ENCODE results near the gene RS1.

RS1 gene

GRCh38 chrX:18674417-18674787, 2.5 kb upstream of the RS1 start:
- ChIA-PET CTCF (no interaction called here), POLR2A (no interaction called here)
- no peak; the same call in 1 of the 2 replicates for TF ChIP-seq ZNF362 (tag by site-specific recombination; IDR thresholded peaks at IDR 0.05)
- no peak for TF ChIP-seq ZNF292 (tag by site-specific recombination; IDR thresholded peaks at IDR 0.05; ENCODE audit: borderline replicate concordance, low read depth)
- no peak for TF ChIP-seq ZNF792 (tag by site-specific recombination; IDR thresholded peaks at IDR 0.05)
- TF ChIP-seq ZBTB26 (tag by site-specific recombination; optimal IDR thresholded peaks at IDR 0.05), result no peak
- no peak for TF ChIP-seq YY1 (tag by site-specific recombination; IDR thresholded peaks at IDR 0.05)
- TF ChIP-seq ZBTB8A (tag by site-specific recombination; IDR thresholded peaks at IDR 0.05), result no peak
- TF ChIP-seq ZNF10 (tag by site-specific recombination; IDR thresholded peaks at IDR 0.05), result no peak
- TF ChIP-seq ZNF544 (tag by site-specific recombination; IDR thresholded peaks at IDR 0.05), result no peak
- Histone ChIP-seq H3K4me1 (ENCODE audit: control insufficient read depth, insufficient read depth, low read length) (no peaks in the 10 kb centered on the region; the same call in 1 of the 2 replicates), H3K27ac (ENCODE audit: extremely low read depth, low read depth, low read length) (peak overlapping the region; percentile 47; the same call in 1 of the 2 replicates), H3K9me3 (ENCODE audit: control insufficient read depth, insufficient read depth, low read depth, low read length) (no peaks in the 10 kb centered on the region), H3K4me3 (ENCODE audit: low read depth, low read length) (peak overlapping the region; percentile 35), H3K36me3 (ENCODE audit: control insufficient read depth in 2 of 2, insufficient read depth in 1 of 2, low read length in 2 of 2) (no peaks in the 10 kb centered on the region)

GRCh38 chrX:18668071-18668835, 3.7 kb downstream of the RS1 start:
- Histone ChIP-seq H3K27ac (ENCODE audit: extremely low read depth, low read depth, low read length) (no peak overlapping the region), H3K4me3 (ENCODE audit: low read depth, low read length) (no peak overlapping the region), H3K4me1 (ENCODE audit: control insufficient read depth, insufficient read depth, low read length) (no peaks in the 10 kb centered on the region), H3K9me3 (ENCODE audit: control insufficient read depth, insufficient read depth, low read depth, low read length) (no peaks in the 10 kb centered on the region), H3K36me3 (ENCODE audit: control insufficient read depth in 2 of 2, insufficient read depth in 1 of 2, low read length in 2 of 2) (no peaks in the 10 kb centered on the region)
- POLR2A ChIA-PET, result no interaction called here
- CTCF ChIA-PET, result interaction anchor here (0.8 kb wide), 1 partner anchor 250 kb away, joined by 5 read pairs; no protein-coding TSS in a partner anchor
- TF ChIP-seq PRDM4 (tag by site-specific recombination; IDR thresholded peaks at IDR 0.05) (no peak), ZNF843 (tag by site-specific recombination; IDR thresholded peaks at IDR 0.05) (no peak), PRDM1 (tag by site-specific recombination; IDR thresholded peaks at IDR 0.05) (no peak), HOXD13 (CRISPR knock-in tag; IDR thresholded peaks at IDR 0.05; ENCODE audit: borderline replicate concordance) (no peak), IKZF3 (tag by site-specific recombination; IDR thresholded peaks at IDR 0.05) (no peak), ZNF529 (tag by site-specific recombination; IDR thresholded peaks at IDR 0.05; ENCODE audit: insufficient replicate concordance) (no peak)

GRCh38 chrX:18666614-18667013, 5.3 kb downstream of the RS1 start:
- Histone ChIP-seq H3K4me1 (ENCODE audit: control insufficient read depth, insufficient read depth, low read length) (no peaks in the 10 kb centered on the region), H3K36me3 (ENCODE audit: control insufficient read depth in 2 of 2, insufficient read depth in 1 of 2, low read length in 2 of 2) (no peaks in the 10 kb centered on the region), H3K27ac (ENCODE audit: extremely low read depth, low read depth, low read length) (no peak overlapping the region), H3K9me3 (ENCODE audit: control insufficient read depth, insufficient read depth, low read depth, low read length) (no peaks in the 10 kb centered on the region), H3K4me3 (ENCODE audit: low read depth, low read length) (no peak overlapping the region)
- POLR2A ChIA-PET, result interaction anchor here (0.6 to 0.7 kb wide), 2 partner anchors 40 to 644 kb away, joined by 3 to 4 read pairs; no protein-coding TSS in a partner anchor
- TF ChIP-seq ZNF2 (tag by site-specific recombination; IDR thresholded peaks at IDR 0.05), result no peak
- CTCF ChIA-PET, result no interaction called here
